Parathyroid adenoma (tissue), 2 donors: ENCODE data around the gene DHRS7.

Experiments used
- H2AFZ ChIP-seq: fragments of 300-600 bp; sonication (generic); one replicate; pipeline ENCODE4 v1.7.0; 2017; ENCODE audit warnings: antibody characterized with exemption, mild to moderate bottlenecking
- H3K27ac ChIP-seq: fragments of 300-600 bp; sonication (generic); one replicate; pipeline ENCODE4 v1.7.0; 2017
- H3K27me3 ChIP-seq: fragments of 300-600 bp; sonication (generic); one replicate; pipeline ENCODE4 v1.7.0; 2017; ENCODE audit warnings: low read length; ENCODE audit not compliant: control insufficient read depth, insufficient read depth
- H3K36me3 ChIP-seq: fragments of 300-600 bp; sonication (generic); one replicate; pipeline ENCODE4 v1.7.0; 2017; ENCODE audit warnings: low read length; ENCODE audit not compliant: control insufficient read depth, insufficient read depth
- H3K4me1 ChIP-seq: fragments of 300-600 bp; sonication (generic); one replicate; pipeline ENCODE4 v1.7.0; 2017; ENCODE audit warnings: control low read depth
- H3K4me2 ChIP-seq: fragments of 300-600 bp; sonication (generic); one replicate; pipeline ENCODE4 v1.7.0; 2017; ENCODE audit warnings: low read length
- H3K4me3 ChIP-seq: fragments of 300-600 bp; sonication (generic); one replicate; pipeline ENCODE4 v1.7.0; 2017; ENCODE audit warnings: low read depth, low read length
- H3K79me2 ChIP-seq: fragments of 300-600 bp; sonication (generic); one replicate; pipeline ENCODE4 v1.7.0; 2017; ENCODE audit warnings: control low read depth
- H3K9ac ChIP-seq: fragments of 300-600 bp; sonication (generic); one replicate; pipeline ENCODE4 v1.7.0; 2017; ENCODE audit warnings: mild to moderate bottlenecking
- H3K9me3 ChIP-seq: fragments of 300-600 bp; sonication (generic); one replicate; pipeline ENCODE4 v1.7.0; 2017; ENCODE audit warnings: low read length; ENCODE audit not compliant: control insufficient read depth
- TF ChIP-seq, protein P1 (sequence below): fragments of 300-600 bp; sonication (generic); IDR thresholded peaks from one replicate; pipeline ENCODE4 v1.7.0; 2017; ENCODE audit warnings: antibody characterized with exemption, mild to moderate bottlenecking
- donor health status: primary hyperparathyroidism.

Gene DHRS7

DNA sequence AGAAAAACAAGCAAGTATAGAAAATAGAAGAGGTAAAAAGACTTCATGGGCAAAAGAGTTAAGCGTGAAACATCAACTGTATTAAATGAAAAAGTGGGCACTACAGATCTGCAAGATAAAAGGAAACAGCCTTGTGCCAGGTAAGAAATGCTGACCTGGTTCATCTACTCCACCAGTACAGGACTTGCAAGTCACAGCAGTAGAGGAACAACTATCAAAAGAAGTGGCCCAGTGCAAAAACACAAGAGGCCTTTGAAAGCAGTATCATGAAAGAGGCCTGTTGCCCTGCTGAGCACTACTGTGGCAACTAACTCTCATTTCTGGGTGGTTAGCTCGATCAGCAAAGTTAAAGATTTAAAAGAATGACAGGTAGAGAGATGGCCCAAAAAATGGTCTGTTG lies 10.5 kb downstream of the DHRS7 start:
- no peaks in the 10 kb centered on the region for H3K36me3 ChIP-seq
- TF ChIP-seq, protein P1, sequence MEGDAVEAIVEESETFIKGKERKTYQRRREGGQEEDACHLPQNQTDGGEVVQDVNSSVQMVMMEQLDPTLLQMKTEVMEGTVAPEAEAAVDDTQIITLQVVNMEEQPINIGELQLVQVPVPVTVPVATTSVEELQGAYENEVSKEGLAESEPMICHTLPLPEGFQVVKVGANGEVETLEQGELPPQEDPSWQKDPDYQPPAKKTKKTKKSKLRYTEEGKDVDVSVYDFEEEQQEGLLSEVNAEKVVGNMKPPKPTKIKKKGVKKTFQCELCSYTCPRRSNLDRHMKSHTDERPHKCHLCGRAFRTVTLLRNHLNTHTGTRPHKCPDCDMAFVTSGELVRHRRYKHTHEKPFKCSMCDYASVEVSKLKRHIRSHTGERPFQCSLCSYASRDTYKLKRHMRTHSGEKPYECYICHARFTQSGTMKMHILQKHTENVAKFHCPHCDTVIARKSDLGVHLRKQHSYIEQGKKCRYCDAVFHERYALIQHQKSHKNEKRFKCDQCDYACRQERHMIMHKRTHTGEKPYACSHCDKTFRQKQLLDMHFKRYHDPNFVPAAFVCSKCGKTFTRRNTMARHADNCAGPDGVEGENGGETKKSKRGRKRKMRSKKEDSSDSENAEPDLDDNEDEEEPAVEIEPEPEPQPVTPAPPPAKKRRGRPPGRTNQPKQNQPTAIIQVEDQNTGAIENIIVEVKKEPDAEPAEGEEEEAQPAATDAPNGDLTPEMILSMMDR = no peak
- no peaks in the 10 kb centered on the region for H3K9me3 ChIP-seq
- H3K4me2 ChIP-seq = peak overlapping the region; percentile 43
- H3K4me1 ChIP-seq = peaks cover 38% of the 10 kb centered on the region
- no peak overlapping the region for H3K9ac ChIP-seq
- H3K79me2 ChIP-seq = peaks cover 18% of the 10 kb centered on the region
- H2AFZ ChIP-seq = no peak overlapping the region
- H3K27ac ChIP-seq = peak overlapping the region; percentile 1
- no peaks in the 10 kb centered on the region for H3K27me3 ChIP-seq
- H3K4me3 ChIP-seq = peak overlapping the region; percentile 25

DNA sequence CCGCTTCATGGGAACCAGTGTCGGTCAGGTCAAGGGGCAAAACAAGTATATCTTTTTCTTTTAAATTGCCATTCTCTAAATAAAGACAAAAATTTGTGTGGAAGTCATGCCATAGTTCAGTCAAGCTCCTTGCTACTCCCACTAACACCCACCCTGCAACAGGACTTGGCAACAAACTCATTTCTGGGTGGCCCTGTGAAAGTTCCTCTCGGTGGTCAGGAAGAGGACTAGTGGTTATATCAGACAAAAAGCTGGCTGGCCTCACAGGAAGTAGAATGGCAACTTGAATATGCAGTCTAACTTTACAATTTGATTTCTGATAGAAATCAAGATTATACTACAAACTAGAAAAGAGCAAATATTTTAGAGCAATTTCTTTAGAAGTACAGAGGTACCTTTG lies 11.2 kb downstream of the DHRS7 start:
- Histone ChIP-seq H3K4me1 (peaks cover 33% of the 10 kb centered on the region), H3K27ac (no peak overlapping the region)

DNA sequence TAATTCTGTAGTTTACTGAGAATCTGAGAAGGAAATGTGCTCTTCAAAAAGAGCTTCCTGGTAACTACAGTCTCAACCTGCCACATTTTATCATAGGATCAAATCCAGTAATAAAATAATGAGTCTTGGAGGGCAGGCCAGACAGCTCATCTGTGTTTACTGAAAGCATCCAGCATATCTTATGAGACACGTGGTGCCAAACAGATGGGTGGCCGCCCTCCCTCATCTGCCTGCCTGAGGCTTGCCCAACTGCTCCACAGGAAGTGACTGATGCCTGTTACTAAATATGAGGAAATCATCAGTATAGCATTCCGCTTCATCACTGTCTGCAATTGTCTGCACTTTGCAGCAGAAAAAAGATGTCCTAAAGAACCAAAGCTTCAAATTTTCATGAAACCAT lies 13.5 kb downstream of the DHRS7 start:
- H3K9me3 ChIP-seq = no peaks in the 10 kb centered on the region
- no peaks in the 10 kb centered on the region for H3K27me3 ChIP-seq
- H2AFZ ChIP-seq = no peak overlapping the region
- TF ChIP-seq, protein P1 = no peak
- H3K36me3 ChIP-seq = no peaks in the 10 kb centered on the region
- peak overlapping the region; percentile 15 for H3K4me2 ChIP-seq
- peaks cover 28% of the 10 kb centered on the region for H3K4me1 ChIP-seq
- peaks cover 9% of the 10 kb centered on the region for H3K79me2 ChIP-seq
- H3K27ac ChIP-seq = peak overlapping the region; percentile 44
- H3K9ac ChIP-seq = no peak overlapping the region
- peak overlapping the region; percentile 0 for H3K4me3 ChIP-seq

More for the DNA sequence above, 11.2 kb downstream of the DHRS7 start:
- Histone ChIP-seq H3K36me3 (no peaks in the 10 kb centered on the region), H3K27me3 (no peaks in the 10 kb centered on the region), H3K9ac (no peak overlapping the region), H3K9me3 (no peaks in the 10 kb centered on the region), H3K4me2 (no peak overlapping the region), H3K4me3 (no peak overlapping the region), H3K79me2 (peaks cover 18% of the 10 kb centered on the region), H2AFZ (no peak overlapping the region)
- TF ChIP-seq, protein P1 = no peak

DNA sequence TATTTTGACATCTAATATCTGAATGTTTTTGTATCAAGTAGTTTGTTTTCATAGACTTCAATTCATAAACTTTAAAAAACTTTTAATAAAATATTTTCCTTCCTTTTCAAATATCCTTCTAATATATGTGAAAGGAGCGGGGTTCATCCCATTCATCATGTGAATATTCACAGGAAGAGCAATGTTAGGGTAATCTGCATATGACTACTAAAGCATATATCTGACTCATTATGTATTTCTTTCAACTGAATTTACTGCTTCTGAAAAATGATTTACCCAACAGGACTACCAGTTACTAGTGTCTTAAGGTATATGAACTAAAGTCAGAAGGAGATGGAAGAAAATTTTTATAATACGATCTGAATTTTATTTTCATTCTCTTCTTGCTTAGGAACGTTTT lies 30.5 kb downstream of the DHRS7 start:
- TF ChIP-seq, protein P1 = no peak
- no peak overlapping the region for H2AFZ ChIP-seq
- H3K4me1 ChIP-seq = no peaks in the 10 kb centered on the region
- no peak overlapping the region for H3K4me2 ChIP-seq
- H3K27me3 ChIP-seq = no peaks in the 10 kb centered on the region
- H3K9me3 ChIP-seq = no peaks in the 10 kb centered on the region
- H3K9ac ChIP-seq = no peak overlapping the region
- no peaks in the 10 kb centered on the region for H3K79me2 ChIP-seq
- no peaks in the 10 kb centered on the region for H3K36me3 ChIP-seq
- no peak overlapping the region for H3K27ac ChIP-seq
- no peak overlapping the region for H3K4me3 ChIP-seq

DNA sequence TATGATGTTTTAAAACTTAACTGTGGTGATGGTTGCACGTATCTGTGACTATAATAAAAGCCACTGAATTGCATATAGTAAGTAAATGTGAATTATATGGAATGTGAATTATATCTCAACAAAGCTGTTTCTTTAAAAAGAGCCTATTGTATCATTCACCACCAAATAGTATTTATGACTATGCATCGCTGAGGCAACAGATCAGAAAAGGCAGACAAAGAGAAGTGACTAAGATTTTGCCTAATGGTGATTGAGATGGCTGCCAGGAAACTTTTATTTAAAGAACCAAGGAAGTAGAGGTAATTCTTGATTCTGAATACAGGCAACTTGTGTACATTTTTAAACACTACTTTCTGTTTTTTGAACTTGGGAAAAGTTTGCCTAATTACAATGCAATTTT lies 31.7 kb downstream of the DHRS7 start:
- Histone ChIP-seq H3K27me3 (no peaks in the 10 kb centered on the region), H3K79me2 (no peaks in the 10 kb centered on the region), H3K36me3 (no peaks in the 10 kb centered on the region), H2AFZ (no peak overlapping the region), H3K27ac (no peak overlapping the region), H3K4me1 (no peaks in the 10 kb centered on the region), H3K9ac (no peak overlapping the region), H3K4me2 (no peak overlapping the region), H3K9me3 (no peaks in the 10 kb centered on the region), H3K4me3 (no peak overlapping the region)
- TF ChIP-seq, protein P1 = no peak
